ENCODE results near the gene PANK1.

Gene PANK1

DNA sequence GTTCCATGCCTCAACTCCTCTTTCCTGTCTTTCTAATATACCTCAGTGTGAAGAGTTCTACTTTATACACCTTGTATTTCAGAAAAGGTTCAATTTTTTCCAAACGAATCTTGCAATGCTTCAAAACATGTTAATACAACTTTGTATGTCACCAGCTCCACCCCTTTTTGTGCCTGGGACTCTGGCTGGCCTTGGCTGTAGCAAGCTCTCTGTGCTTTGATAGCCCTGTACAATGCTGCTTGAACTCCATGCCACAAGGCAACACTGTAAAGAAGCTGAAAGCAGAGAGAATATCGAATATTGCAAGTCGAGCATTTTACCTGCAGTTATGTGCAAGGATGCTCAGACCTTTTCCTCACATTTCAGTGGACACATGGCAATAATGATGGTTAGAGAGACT lies 52.5 kb downstream of the PANK1 start:
- no peaks in the 10 kb centered on the region for H3K36me3 ChIP-seq (replicated peaks; ENCODE audit: insufficient read depth, low read length)
- no peak for DNase-seq

DNA sequence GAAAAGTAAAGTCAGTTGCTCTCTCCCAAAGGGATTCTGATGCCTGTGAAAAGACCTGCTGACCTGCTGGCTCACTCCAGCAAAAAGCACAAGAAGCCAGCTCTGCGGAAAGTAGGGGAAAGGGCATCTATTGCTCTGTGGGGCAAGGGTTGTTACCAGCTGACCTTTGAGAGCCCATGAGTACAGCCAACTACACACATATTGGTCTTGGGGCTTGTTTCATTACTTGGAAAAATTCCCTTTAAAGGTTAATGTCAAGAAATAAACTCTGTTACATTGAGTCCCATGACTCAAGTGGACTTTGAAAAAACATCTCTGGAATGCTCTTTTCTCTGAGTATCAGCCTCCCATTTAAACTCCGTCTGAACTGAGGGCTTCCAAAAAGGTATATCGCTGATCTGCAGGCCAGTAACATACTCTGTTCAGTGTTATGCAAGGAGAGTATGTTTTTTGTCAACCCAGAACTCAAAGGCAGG lies 53.2 kb downstream of the PANK1 start:
- no peaks in the 10 kb centered on the region for H3K79me2 ChIP-seq (ENCODE audit: low read length)
- no peak overlapping the region for H3K27ac ChIP-seq (ENCODE audit: low read length)
- DNase-seq, result no peak
- no peaks in the 10 kb centered on the region for H3K9me3 ChIP-seq (replicated peaks; ENCODE audit: insufficient read depth, low read length)
- no peaks in the 10 kb centered on the region for H3K36me3 ChIP-seq (replicated peaks; ENCODE audit: insufficient read depth, low read length)
- H3F3A ChIP-seq (ENCODE audit: insufficient read depth, low read length), result no peaks in the 10 kb centered on the region
- no peaks in the 10 kb centered on the region for H3K27me3 ChIP-seq (replicated peaks; ENCODE audit: insufficient read depth, low read length)
- H2AFZ ChIP-seq (ENCODE audit: low read length), result no peak overlapping the region
- no peaks in the 10 kb centered on the region for H4K20me1 ChIP-seq (ENCODE audit: insufficient read depth, low read length)
- H3K4me2 ChIP-seq (ENCODE audit: low read depth, low read length), result no peak overlapping the region
- no peaks in the 10 kb centered on the region for H3K4me1 ChIP-seq (ENCODE audit: low read length)
- TF ChIP-seq, protein P1, sequence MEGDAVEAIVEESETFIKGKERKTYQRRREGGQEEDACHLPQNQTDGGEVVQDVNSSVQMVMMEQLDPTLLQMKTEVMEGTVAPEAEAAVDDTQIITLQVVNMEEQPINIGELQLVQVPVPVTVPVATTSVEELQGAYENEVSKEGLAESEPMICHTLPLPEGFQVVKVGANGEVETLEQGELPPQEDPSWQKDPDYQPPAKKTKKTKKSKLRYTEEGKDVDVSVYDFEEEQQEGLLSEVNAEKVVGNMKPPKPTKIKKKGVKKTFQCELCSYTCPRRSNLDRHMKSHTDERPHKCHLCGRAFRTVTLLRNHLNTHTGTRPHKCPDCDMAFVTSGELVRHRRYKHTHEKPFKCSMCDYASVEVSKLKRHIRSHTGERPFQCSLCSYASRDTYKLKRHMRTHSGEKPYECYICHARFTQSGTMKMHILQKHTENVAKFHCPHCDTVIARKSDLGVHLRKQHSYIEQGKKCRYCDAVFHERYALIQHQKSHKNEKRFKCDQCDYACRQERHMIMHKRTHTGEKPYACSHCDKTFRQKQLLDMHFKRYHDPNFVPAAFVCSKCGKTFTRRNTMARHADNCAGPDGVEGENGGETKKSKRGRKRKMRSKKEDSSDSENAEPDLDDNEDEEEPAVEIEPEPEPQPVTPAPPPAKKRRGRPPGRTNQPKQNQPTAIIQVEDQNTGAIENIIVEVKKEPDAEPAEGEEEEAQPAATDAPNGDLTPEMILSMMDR (IDR thresholded peaks at IDR 0.05; ENCODE audit: low read length), result no peak
- TF ChIP-seq EZH2 (optimal IDR thresholded peaks at IDR 0.05; ENCODE audit: low read depth, low read length), result no peak
- TF ChIP-seq EZH2phosphoT487 (IDR thresholded peaks at IDR 0.05; ENCODE audit: low read length), result no peak
- H3K9me2 ChIP-seq (replicated peaks; ENCODE audit: insufficient read depth, low read length), result no peaks in the 10 kb centered on the region
- no peak overlapping the region for H3K4me3 ChIP-seq (ENCODE audit: low read length)
- H3K9ac ChIP-seq (ENCODE audit: low read length), result no peak overlapping the region

More for the DNA sequence above, 52.5 kb downstream of the PANK1 start:
- Histone ChIP-seq H3K9me3 (replicated peaks; ENCODE audit: insufficient read depth, low read length) (no peaks in the 10 kb centered on the region), H3K4me1 (ENCODE audit: low read length) (no peaks in the 10 kb centered on the region), H3F3A (ENCODE audit: insufficient read depth, low read length) (no peaks in the 10 kb centered on the region), H3K9ac (ENCODE audit: low read length) (no peak overlapping the region), H3K9me2 (replicated peaks; ENCODE audit: insufficient read depth, low read length) (no peaks in the 10 kb centered on the region), H3K4me3 (ENCODE audit: low read length) (no peak overlapping the region), H3K4me2 (ENCODE audit: low read depth, low read length) (no peak overlapping the region), H3K79me2 (ENCODE audit: low read length) (no peaks in the 10 kb centered on the region), H2AFZ (ENCODE audit: low read length) (no peak overlapping the region), H3K27ac (ENCODE audit: low read length) (no peak overlapping the region), H4K20me1 (ENCODE audit: insufficient read depth, low read length) (no peaks in the 10 kb centered on the region), H3K27me3 (replicated peaks; ENCODE audit: insufficient read depth, low read length) (no peaks in the 10 kb centered on the region)
- TF ChIP-seq, protein P1 (IDR thresholded peaks at IDR 0.05; ENCODE audit: low read length), result no peak
- TF ChIP-seq EZH2phosphoT487 (IDR thresholded peaks at IDR 0.05; ENCODE audit: low read length) (no peak), EZH2 (optimal IDR thresholded peaks at IDR 0.05; ENCODE audit: low read depth, low read length) (no peak)

DNA sequence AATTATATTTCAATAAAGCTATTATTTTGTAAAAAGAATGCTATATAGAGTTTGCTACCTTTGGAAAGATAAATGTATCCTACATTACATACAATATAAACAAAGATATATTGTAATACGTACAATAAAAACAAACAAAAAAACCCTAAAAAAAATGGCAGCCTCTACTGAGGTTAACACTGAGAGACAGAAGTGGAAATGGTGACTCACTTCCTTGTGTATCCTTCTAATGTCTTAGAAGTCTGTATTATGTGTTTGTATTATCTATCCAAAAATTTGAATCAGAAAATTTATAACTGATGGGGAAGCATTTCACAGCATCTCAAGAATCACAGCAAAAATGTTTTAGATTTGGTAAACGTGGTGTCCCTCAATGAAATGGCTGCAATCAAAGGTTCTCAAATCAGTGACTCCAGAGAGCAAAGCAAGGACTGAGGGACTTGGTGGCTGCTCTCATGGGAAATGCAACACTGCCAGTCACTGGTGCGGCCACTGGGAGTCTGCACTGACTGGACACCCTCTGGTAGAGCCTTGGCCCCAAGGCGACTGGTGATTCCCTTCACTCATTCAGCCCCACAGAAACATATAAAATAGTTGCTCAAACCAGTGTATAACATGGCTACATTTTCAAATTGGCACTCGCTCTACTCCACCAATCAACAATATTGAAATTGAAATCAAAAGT lies 53.8 kb downstream of the PANK1 start:
- no peak overlapping the region for H2AFZ ChIP-seq (ENCODE audit: low read length)
- no peaks in the 10 kb centered on the region for H3F3A ChIP-seq (ENCODE audit: insufficient read depth, low read length)
- no peak for DNase-seq
- H3K27me3 ChIP-seq (replicated peaks; ENCODE audit: insufficient read depth, low read length), result no peaks in the 10 kb centered on the region
- no peaks in the 10 kb centered on the region for H3K79me2 ChIP-seq (ENCODE audit: low read length)
- H3K9ac ChIP-seq (ENCODE audit: low read length), result no peak overlapping the region
- H3K4me1 ChIP-seq (ENCODE audit: low read length), result no peaks in the 10 kb centered on the region
- no peaks in the 10 kb centered on the region for H4K20me1 ChIP-seq (ENCODE audit: insufficient read depth, low read length)
- H3K4me3 ChIP-seq (ENCODE audit: low read length), result no peak overlapping the region
- H3K4me2 ChIP-seq (ENCODE audit: low read depth, low read length), result no peak overlapping the region
- H3K27ac ChIP-seq (ENCODE audit: low read length), result no peak overlapping the region
- H3K36me3 ChIP-seq (replicated peaks; ENCODE audit: insufficient read depth, low read length), result no peaks in the 10 kb centered on the region
- TF ChIP-seq, protein P1 (IDR thresholded peaks at IDR 0.05; ENCODE audit: low read length), result no peak
- TF ChIP-seq EZH2 (optimal IDR thresholded peaks at IDR 0.05; ENCODE audit: low read depth, low read length) (no peak), EZH2phosphoT487 (IDR thresholded peaks at IDR 0.05; ENCODE audit: low read length) (no peak)
- H3K9me3 ChIP-seq (replicated peaks; ENCODE audit: insufficient read depth, low read length), result no peaks in the 10 kb centered on the region
- no peaks in the 10 kb centered on the region for H3K9me2 ChIP-seq (replicated peaks; ENCODE audit: insufficient read depth, low read length)
